GM20431 (cell line): ENCODE results near the gene ATP1A3.
"Not testable (repeated sequence)": the region's sequence is repeated elsewhere in the genome, so short reads cannot be mapped to it uniquely, and the experiment has no call there.

Experiments
- in situ Hi-C: fragments of 300-500 bp; cut with MseI, MboI; formaldehyde crosslinking; loops from one replicate; pipeline ENCODE4 v1.15.0; 2020; ENCODE audit warnings: low sequenced_read_pairs; ENCODE audit not compliant: unreplicated experiment

The ATP1A3 gene

GRCh38 chr19:42012747-42013146 lies 18.7 kb upstream of the ATP1A3 start:
- in situ Hi-C loops: not testable (repeated sequence)

- in situ Hi-C loops: no loop called here
Measured at GRCh38 chr19:42010245-42011126, 16.5 kb upstream of the ATP1A3 start.

GRCh38 chr19:42006569-42006968 lies 12.5 kb upstream of the ATP1A3 start:
- in situ Hi-C loops: no loop called here

- in situ Hi-C loops: no loop called here
Measured at GRCh38 chr19:42005504-42005903, 11.5 kb upstream of the ATP1A3 start.

GRCh38 chr19:42003506-42004294 lies 9.7 kb upstream of the ATP1A3 start:
- in situ Hi-C loops: no loop called here

GRCh38 chr19:41999878-42000208 lies 5.8 kb upstream of the ATP1A3 start:
- in situ Hi-C loops: no loop called here

GRCh38 chr19:41999071-41999877 lies 5.2 kb upstream of the ATP1A3 start:
- in situ Hi-C loops: no loop called here

GRCh38 chr19:41998246-41999020 lies 4.4 kb upstream of the ATP1A3 start:
- in situ Hi-C loops: no loop called here

- in situ Hi-C loops: no loop called here
Measured at GRCh38 chr19:41997851-41998229, 3.8 kb upstream of the ATP1A3 start.

- in situ Hi-C loops: no loop called here
Measured at GRCh38 chr19:41997121-41997850, 3.3 kb upstream of the ATP1A3 start.

- in situ Hi-C loops: no loop called here
Measured at GRCh38 chr19:41995959-41996797, 2.1 kb upstream of the ATP1A3 start.

- in situ Hi-C loops: no loop called here
Measured at GRCh38 chr19:41994994-41995958, 1.2 kb upstream of the ATP1A3 start.

GRCh38 chr19:41994521-41994971 lies 516 bp upstream of the ATP1A3 start:
- in situ Hi-C loops: no loop called here

GRCh38 chr19:41991925-41992569 lies 2.0 kb downstream of the ATP1A3 start:
- in situ Hi-C loops: not testable (repeated sequence)

GRCh38 chr19:41991025-41991424 lies 3.0 kb downstream of the ATP1A3 start:
- in situ Hi-C loops: no loop called here

- in situ Hi-C loops: no loop called here
Measured at GRCh38 chr19:41990615-41991014, 3.4 kb downstream of the ATP1A3 start.

- in situ Hi-C loops: no loop called here
Measured at GRCh38 chr19:41990028-41990427, 4.0 kb downstream of the ATP1A3 start.
